Left forelimb (tissue), 1 donor: Measurements from ENCODE around the gene VWA2.

Source experiments
- DNase-seq: peaks from one replicate; pipeline ENCODE4 v3.0.0-alpha.2; 2018; ENCODE audit warnings: low spot score

VWA2 gene, protein sequence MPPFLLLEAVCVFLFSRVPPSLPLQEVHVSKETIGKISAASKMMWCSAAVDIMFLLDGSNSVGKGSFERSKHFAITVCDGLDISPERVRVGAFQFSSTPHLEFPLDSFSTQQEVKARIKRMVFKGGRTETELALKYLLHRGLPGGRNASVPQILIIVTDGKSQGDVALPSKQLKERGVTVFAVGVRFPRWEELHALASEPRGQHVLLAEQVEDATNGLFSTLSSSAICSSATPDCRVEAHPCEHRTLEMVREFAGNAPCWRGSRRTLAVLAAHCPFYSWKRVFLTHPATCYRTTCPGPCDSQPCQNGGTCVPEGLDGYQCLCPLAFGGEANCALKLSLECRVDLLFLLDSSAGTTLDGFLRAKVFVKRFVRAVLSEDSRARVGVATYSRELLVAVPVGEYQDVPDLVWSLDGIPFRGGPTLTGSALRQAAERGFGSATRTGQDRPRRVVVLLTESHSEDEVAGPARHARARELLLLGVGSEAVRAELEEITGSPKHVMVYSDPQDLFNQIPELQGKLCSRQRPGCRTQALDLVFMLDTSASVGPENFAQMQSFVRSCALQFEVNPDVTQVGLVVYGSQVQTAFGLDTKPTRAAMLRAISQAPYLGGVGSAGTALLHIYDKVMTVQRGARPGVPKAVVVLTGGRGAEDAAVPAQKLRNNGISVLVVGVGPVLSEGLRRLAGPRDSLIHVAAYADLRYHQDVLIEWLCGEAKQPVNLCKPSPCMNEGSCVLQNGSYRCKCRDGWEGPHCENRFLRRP

DNA sequence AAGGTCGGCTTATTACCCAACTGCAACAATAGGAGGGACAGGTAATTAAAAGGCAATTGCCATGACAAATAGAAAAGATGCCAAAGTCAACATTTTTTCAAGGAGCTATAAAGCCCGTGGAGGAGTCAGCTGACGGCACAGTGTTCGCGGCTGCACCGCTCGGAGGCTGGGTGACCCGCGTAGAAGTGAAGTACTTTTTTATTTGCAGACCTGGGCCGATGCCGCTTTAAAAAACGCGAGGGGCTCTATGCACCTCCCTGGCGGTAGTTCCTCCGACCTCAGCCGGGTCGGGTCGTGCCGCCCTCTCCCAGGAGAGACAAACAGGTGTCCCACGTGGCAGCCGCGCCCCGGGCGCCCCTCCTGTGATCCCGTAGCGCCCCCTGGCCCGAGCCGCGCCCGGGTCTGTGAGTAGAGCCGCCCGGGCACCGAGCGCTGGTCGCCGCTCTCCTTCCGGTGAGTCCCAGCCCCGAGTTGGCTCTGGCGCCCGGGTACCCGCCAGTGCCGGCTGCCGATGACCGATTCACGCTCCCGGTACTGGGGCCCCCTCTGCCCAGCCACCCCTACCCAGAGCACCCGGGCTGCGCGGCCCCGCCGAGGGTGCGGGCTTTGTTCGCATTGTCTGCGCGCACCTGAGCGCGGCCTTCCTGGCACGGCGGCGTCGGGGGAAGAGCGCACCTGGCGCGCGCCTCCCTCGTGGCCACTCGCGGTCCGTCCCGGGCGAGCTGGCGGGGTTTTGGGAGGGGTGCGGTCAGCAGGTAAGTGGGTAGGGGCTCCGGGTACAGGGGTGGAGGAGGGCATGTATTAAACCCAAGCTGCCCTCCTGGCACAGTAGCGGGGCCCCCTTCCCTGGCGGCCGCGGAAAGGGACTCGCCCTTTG lies at the start of gene VWA2:
Gene VWA2, plus strand, starts transcription at position 138 of the 877 bp plus-strand sequence. CDS start 9,460 bp downstream, outside the sequence.
- DNase-seq: no peak

DNA sequence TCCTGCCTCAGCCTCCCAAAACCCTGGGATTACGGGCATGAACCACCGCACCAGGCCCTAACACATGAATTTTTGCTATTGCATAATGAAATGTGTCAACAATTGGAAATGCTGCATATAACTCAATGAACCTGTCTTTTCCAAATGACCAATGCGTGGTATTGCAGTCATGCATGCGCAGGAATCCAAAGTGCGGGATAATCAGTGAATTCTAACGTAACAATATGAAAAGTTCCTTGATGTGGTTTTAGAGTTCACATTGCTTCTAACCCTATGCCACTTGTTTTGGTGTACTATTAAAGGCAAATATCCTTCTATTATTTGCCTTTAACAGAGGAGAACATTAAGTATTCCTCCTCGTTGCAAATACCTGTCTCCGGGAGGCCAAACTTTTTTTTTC lies 49.4 kb upstream of the VWA2 start:
- no peak for DNase-seq

DNA sequence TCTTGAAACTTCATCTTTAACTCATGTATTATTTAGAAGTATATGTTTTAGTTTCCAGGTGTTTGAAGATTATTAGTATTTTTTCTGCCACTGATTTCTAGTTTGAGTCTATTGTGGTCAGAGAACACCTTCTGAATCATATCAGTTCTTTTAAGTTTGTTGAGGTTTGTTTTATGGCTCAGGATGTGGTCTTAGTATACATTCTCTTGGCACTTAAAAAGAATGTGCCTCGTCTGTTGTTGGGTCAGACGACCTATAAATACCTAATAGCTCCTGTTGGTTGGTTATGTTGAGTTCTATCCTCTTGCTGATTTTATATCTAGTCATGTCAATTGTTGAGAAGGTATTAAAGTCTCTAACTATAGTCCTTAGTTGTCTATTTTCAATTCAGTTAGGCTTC lies 44.0 kb upstream of the VWA2 start:
- DNase-seq: no peak

DNA sequence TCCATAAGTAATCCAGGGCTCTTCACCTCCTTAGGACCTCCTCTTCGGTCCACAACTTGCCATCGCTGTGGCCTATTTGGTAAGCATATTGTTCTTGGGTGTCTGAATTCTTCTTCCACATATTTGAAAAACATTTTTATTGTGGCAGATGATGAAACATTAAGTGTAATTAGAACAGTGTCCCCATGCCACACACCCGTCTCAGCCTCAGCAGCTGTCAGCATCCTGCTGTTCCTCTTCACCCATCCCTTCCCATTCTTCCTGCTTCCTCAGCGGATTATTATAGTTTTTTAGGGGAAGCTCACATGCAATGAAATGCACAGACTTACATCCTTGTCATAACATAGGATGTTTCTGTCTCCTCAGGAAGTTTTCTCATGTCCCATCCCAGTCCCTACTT lies 39.8 kb upstream of the VWA2 start:
- no peak for DNase-seq

DNA sequence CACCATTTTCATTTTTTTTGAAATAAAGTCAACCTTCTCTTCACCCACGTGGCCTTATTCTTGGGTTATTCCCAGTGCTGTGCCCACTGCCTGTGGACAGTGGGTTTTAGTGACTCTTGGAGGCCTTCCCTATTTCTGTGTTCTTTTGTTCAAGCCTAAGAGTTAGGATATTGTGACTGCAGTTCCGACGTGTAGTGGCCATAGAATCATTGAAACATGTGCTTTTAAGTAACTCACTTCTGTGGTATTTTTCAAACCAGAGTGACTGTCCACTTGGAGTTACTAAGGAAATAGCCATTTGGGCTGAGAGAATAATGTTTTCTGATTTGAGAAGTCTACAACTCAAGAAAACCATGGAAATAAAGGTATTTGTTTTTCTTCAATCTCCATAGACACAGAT lies 36.2 kb upstream of the VWA2 start:
- DNase-seq: no peak

DNA sequence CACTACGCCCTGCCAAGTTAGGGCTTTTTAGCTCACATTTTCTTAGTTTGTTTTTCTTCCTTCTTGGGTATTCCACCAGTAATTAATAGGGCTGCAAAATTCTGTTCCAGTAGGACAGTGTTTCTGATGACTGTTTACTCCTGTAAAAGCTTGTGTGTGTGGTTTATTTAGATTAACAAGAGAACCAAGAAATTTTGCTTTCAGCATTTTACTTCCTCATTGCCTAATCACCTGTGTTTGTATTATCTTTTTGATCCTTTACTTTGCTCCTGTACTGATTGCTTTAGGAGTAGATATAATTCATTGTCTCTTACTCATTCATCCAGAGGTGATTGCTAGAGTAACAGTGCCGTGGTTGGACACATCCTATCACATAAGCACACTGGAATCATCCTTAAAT lies 32.2 kb upstream of the VWA2 start:
- no peak for DNase-seq

DNA sequence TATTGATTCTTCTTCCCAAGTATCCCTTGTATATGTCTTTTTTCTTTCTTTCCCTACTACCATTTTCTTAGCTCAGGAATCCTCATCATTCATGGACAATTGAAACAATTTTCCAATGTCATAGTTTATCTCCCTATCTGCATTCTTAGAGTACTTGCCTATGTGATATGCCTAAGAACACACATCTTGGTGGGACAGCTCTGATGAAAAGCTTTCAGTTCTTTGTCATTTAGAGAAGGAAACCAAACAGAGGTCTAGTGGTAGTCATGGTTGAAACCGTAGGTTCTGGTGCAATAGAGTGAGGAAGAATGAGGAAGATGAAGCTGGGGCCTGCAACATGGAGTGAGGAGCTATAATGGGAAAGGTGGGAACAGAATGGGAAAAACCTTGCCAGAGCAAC lies 31.7 kb upstream of the VWA2 start:
- no peak for DNase-seq

DNA sequence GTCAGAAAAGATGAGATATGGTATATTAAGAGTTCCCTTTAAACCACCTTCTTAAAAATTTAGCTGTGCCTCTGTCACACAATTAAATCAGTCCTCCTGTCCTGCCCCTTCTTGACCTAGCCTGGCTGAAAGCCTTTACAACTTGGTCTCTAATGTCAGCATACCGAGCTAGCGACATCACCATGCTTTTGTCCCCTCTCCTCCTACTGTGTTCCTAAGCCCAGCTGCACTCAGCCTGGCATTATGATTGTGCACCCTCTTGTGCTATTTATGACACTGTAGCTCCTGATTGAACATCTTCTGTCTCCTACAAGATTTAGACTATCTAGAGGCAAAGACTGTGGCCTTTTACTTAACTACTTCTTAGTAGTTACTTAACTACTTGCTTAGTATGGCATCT lies 30.7 kb upstream of the VWA2 start:
- no peak for DNase-seq

DNA sequence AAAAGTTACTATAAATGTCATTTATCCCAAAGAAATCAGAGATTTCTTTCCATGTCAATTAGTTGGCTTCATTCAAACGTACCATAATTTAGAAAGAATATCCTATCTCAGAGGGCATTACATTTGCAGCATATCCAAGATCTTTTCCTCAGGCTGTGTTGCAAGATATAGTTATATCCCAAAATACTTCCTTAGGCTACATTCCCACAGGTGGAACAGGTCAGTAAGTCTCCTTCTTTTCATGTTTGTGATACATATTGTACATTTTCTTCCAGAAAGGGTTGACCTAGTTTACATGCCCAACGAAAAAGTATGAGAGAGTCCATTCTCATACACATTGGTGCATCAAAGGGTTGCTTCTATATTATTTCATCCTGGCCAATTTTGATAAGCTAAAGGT lies 26.9 kb upstream of the VWA2 start:
- no peak for DNase-seq

DNA sequence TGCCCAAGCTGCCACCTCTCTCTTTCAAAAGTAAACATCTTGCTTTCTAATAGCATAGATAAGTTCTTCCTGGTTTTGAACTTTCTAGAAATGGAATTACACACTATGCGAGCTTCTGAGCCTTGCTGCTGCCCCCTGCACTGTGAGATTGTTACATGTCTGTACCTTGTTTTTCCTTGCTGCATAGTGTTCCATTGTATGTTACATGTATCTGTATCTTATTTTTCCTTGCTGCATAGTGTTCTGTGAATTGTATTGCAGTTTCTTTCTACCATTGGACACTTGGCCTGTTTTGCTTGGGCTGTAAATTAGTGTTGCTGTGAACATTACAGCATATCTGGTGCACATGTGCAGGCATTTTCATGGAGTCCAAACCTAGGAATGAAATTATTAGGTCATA lies 24.0 kb upstream of the VWA2 start:
- DNase-seq: no peak

DNA sequence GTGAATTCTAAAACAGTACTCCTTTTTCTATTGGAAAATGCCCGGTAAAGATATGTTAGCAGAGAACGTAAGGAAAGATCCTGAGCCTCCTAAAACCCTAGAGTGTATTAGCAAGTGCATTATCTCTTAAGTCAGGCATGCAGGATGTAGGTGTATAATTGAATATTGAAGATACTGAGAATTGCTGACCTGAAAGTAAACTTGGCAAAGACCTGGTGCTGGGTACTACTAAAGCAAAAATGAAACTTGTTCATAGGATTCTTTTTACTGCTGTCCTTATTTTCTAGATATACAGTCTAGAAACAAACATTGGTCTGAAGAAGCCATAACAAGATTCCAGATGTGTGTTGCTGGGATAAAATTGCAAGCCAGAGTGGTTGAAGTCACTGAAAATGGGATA lies 18.8 kb upstream of the VWA2 start:
- no peak for DNase-seq

DNA sequence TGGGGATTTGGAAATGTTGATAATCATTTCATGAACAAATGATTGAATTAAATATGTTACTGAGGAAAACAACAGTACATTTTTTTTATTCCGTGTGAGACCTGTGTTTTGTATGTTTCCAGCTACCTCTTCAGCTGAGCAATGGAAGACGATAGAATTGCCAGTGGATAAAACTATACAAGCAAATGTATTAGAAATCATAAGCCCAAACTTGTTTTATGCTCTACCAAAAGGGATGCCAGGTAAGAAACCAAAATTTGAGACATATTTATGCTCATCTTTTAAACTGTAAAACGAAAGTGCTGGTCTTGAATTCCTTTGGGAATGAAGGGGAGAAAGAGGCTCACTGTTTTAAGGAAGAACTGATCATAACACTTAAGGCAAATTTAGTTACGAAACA lies 17.8 kb upstream of the VWA2 start:
- no peak for DNase-seq

DNA sequence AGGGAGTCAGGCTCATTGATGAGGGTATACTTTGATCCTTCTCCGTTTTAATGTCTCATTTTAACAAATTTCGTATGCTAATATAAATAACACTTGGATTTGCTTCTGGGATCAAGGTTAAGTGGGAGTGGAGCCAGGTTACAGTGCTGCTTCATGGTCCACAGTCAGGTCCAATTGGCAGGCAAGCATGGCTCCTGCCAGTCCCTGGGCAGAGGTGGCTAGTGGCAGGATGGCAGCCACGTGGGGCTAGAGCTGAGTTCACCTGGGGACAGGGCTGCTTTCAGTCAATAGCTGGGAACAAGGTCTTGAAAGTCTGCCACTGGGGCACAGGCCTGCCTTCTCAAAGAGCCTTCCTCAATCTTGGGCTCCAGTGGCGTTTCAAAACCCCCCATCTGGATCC lies 16.0 kb upstream of the VWA2 start:
- no peak for DNase-seq

DNA sequence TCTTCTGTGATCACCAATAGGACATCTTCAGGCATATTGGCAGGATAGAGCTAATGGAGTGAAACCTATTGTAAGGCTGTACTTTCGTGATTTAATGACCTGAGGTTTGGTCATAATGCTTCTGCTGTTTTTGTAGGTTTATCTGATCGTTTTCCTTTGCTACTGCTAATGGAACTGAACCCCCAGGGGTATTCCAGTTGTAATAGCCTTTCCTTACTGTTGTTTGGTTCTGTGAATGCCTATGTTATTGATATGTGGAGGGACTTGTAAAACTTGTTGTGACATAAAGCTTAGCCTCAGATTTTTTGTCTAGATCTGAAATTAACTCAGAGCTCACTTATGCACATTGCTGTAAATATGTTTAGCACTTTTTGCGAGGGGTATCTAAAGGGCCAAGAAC lies 10.9 kb upstream of the VWA2 start:
- no peak for DNase-seq

DNA sequence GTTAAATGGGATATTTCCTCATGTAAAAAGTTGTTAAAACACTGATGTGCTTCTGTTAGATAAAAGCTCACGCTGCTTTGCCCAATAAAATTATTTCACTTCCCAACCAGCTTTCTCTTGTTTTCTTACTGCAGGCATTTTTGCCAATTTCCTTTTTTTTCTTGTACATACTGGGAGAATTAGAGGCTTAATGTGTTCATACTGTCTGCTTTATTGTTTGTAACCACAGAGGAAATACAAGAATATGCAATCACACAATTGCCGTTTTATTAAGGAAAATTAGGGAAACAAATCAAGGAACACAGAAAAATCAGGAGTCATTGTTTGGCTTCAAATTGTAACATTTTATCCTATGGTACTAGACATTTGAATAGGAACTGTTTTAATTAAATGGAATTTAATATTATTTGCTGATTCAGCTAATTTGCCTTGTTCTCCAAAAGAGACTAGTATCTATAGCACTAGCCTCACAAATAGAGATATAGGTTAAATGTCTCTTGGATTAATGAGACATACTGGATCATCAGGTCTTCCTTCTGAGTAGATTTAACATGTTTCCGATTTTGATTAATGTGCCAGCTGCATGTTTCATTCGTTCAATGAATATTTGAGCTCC lies 6.4 kb upstream of the VWA2 start:
- DNase-seq: no peak

DNA sequence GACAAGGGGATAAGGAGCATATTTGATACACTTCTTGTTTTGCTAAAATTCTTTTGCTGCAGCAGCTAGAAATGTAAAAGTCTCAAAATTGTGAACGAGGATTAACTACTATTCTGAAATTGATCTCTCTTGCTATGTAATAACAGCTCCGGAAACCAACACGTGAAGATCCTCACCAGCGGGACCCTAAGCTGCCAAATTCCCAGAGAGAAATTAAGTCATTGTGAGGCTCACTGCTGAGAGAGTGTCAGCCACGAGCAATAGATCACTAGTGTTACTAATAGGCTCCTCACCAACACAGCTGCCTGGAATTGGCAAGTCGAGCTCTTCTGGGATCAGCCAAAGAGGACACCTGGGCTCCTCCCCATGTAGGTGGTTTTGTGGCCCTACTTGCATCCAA lies 5.6 kb upstream of the VWA2 start:
- no peak for DNase-seq

DNA sequence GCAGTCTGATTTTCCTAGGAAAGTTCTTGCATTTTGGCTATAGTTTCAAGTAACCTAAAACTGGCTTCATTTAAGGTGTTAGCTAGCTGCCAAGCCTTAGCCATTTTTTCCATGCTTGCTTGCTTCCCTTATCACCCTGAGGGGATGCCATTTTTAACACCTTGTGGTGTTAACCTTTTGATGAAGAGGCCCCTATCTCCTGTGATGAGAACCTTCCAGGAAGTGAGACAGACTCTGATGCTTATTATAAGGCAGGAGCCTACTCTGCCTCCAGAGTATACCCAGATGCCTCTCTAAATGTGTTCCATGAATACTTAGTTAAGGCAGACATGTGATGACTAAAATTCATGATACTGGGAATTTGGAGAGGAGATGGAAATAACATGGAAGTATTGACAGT lies 4.9 kb upstream of the VWA2 start:
- DNase-seq: no peak

DNA sequence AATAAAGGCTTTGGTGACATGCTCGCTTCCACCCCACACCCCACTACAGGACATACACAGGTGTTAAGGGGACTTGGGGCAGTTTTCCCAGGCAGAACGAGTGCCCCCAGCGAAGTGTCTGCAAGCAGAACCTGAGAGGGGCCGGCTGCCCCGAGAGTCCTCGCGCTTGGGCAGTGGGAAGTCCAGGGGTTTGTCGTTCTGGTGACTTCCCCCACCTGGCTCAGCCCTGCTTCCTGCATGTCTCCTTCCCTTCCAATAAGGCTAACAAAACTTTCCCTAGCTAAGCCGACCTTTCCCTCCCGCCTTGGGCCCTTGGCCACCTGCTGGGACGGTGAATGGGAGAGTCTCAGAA lies 916 bp downstream of the VWA2 start:
- no peak for DNase-seq

DNA sequence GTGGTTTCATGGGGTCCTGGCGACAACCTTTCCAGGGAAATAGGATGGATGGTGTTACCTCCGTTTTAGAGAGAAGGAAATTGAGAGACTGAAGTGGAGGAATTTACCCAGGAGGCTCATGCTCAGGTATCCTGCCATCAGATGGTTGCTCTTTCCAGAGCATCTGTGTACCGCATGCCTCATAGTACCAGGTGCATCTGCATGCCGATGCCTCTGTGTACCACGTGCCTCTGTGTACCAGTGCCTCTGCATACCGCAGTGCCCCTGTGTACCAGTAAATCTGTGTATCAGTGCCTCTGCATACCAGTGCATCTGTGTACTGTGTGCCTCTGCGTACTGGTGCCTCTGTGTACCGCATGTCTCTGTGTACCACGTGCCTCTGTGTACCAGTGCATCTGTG lies 3.2 kb downstream of the VWA2 start:
- no peak for DNase-seq

DNA sequence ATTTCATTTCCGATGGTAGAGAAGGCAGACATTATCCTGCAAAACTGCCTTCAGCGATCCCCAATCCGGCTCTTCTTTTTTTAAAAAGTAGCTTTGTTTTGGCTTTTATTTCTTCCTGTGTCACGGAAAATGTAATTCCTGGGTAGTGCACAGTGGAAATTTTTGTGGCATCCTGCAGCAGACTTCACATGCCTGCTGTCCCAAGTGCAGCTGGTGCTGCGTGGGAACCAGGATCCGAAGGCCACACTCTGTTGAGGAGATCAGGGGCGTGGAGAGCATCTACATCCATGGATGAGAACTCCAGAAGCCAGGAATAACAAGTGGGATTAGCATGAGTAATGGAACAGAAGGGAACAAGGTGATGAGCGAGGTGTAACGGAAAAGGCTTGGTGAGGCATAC lies 4.6 kb downstream of the VWA2 start:
- DNase-seq: no peak

DNA sequence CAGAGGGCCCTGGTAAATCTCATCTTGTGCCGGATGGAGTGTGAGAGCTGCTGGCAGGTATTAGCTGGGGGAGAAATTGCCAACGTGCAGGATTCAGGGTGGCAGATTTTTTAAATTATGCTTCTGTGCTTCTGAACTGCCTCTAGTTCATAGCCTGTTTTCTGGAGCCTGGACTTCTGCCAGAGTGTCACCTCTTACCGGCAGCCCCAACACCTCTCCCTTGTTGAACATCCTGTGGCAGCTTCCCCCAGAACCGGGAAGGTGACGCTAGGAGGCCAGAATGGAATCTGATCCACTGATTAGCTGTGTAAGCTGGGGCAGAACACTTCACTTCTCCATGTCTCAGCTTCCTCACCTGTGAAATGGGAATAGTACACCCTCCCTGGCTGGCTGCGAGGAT lies 5.1 kb downstream of the VWA2 start:
- no peak for DNase-seq

DNA sequence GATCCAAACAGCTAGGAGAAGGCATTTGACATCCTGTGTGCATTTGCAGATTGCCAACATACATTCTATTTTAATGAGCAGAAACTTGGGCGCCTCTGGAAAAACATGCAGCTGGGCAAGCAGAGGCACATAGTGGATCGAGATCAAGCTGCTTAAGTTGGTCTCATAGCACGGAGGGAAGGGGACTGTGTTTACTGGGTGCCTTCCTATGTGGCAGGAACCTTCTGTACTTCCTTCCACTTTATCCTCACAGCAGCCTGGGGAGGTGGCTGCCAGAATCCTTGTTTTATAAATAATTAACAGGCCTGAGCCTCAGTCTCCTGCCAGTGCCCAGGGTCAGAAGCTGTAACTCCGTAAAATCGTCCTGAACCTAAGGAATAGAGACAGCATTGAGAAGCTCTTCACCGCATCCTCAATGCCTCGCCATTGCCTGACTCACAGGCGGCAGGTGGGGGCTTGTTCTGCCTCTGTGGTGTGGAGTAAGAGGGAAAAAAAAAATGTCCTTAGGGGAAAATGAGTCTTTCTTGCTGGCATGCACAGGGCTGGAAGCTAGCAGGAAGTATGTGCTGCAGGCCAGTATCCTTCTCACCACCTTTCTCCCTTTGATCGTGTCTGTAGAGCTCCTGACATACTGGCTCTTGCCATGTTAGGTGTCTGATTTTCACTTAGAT lies 6.2 kb downstream of the VWA2 start:
- DNase-seq: no peak
